Kidney (tissue), 14 donors: Measurements from ENCODE around the gene HEXIM2. TPM values are rescaled to one million over a fixed set of nuclear protein-coding genes. Genes with fewer than 3 reads are reported as not detected.

Experiments used
- DNase-seq, 5 donors: peaks; one replicate each; pipeline ENCODE4 v3.0.0-alpha.2; 2013 to 2020
- FAIRE-seq: peaks from 2 replicates; lab custom pipeline; 2012; peaks lifted over from hg19 to GRCh38; lab: Jason Lieb, UNC
- H3K27ac ChIP-seq, 2 donors: one replicate each; pipeline ENCODE4 v1.7.0; 2013; ENCODE audit warnings: low read depth in 2 of 2, low read length in 2 of 2, inconsistent platforms in 1 of 2
- H3K27me3 ChIP-seq: one replicate; pipeline ENCODE4 v1.7.1; 2013; ENCODE audit warnings: low read length, inconsistent platforms; ENCODE audit not compliant: control insufficient read depth, insufficient read depth
- H3K36me3 ChIP-seq, 3 donors: one replicate each; pipeline versions ENCODE4 v1.7.0 to v1.7.1; 2013; ENCODE audit warnings: low read length in 3 of 3, control low read depth in 1 of 3, inconsistent platforms in 1 of 3; ENCODE audit not compliant: insufficient read depth in 3 of 3, control insufficient read depth in 2 of 3
- H3K4me1 ChIP-seq, 3 donors: one replicate each; pipeline versions ENCODE4 v1.7.0 to v1.7.1; 2013; ENCODE audit warnings: low read length in 3 of 3, inconsistent platforms in 1 of 3, low read depth in 1 of 3; ENCODE audit not compliant: control insufficient read depth in 2 of 3, insufficient read depth in 2 of 3
- H3K4me3 ChIP-seq, 3 donors: one replicate each; pipeline versions ENCODE4 v1.7.0 to v1.8.1; 2013; ENCODE audit warnings: low read length in 3 of 3, control low read depth in 1 of 3, inconsistent platforms in 1 of 3
- H3K9ac ChIP-seq, 3 donors: one replicate each; pipeline versions ENCODE4 v1.7.0 to v1.7.1; 2013; ENCODE audit warnings: low read length in 3 of 3, control low read depth in 1 of 3, inconsistent platforms in 1 of 3
- H3K9me3 ChIP-seq, 3 donors: one replicate each; pipeline versions ENCODE4 v1.7.0 to v1.7.1; 2013; ENCODE audit warnings: low read length in 3 of 3, control low read depth in 1 of 3, inconsistent platforms in 1 of 3; ENCODE audit not compliant: control insufficient read depth in 2 of 3, insufficient read depth in 1 of 3
- CTCF ChIP-seq: IDR thresholded peaks from 3 replicates; pipeline ENCODE4 v1.5.1; 2012; ENCODE audit warnings: mild to moderate bottlenecking, moderate library complexity, borderline replicate concordance; ENCODE audit not compliant: insufficient read depth; ENCODE audit errors: extremely low read depth
- intact Hi-C: fragments of 100-400 bp; cut with DNase I; formaldehyde crosslinking; loops from one replicate; pipeline ENCODE4 v1.11.1; 2022
- polyA plus RNA-seq: library from polyadenylated mRNA; stranded (reverse); fragments of 350-450 nt; fragmentation: Illumina TruSeq; extraction: RNeasy Lipid Tissue Mini Kit (QIAGEN cat#74804); gene quantifications from one replicate; pipeline ENCODE4 v1.2.3, GENCODE V29; 2014; ENCODE audit warnings: low read depth, low replicate concordance; ENCODE audit not compliant: insufficient read depth
- total RNA-seq: library from RNA; stranded (reverse); fragmentation: NEBNext Ultra II Directional; extraction: Animal tissue kit (Norgen Biotek cat#: 25700); gene quantifications from one replicate; pipeline ENCODE4 v1.2.1, GENCODE V29; 2021
- donor health status: control.
- donor health status: control.
- donor health status: control.
- donor health status: control.
- donor health status: control.
- donor health status: DM: yes; HTN: yes; CAD: no.
- donor health status: Normal renal cell carcinoma (clear cell type).

Gene HEXIM2
- total and polyA plus RNA-seq, 2 donors from 2014 or later: 6.2 to 29.1 TPM

GRCh38 chr17:45145035-45145389 is 16.7 kb upstream of the HEXIM2 start:
- Histone ChIP-seq H3K27ac (peak overlapping the region in 1 of 2 donors; percentile 93), H3K4me1 (peaks cover 2 to 14% (median 12%) of the 10 kb centered on the region in 3 donors), H3K9ac (no peak overlapping the region), H3K27me3 (no peaks in the 10 kb centered on the region), H3K4me3 (no peak overlapping the region), H3K9me3 (no peaks in the 10 kb centered on the region), H3K36me3 (no peaks in the 10 kb centered on the region)
- FAIRE-seq (no peak), DNase-seq (peak in 1 of 5 donors; percentile 79)
- no peak for TF ChIP-seq CTCF
- intact Hi-C loops: no loop called here

GRCh38 chr17:45146166-45146565 is 15.5 kb upstream of the HEXIM2 start:
- no peak for TF ChIP-seq CTCF
- intact Hi-C loops: no loop called here
- DNase-seq (peak in 1 of 5 donors; percentile 80), FAIRE-seq (no peak)
- Histone ChIP-seq H3K27ac (peak overlapping the region; percentile 96 to 100), H3K9me3 (no peaks in the 10 kb centered on the region), H3K4me1 (peaks cover 2 to 19% (median 14%) of the 10 kb centered on the region in 3 donors), H3K9ac (peak overlapping the region in 1 of 3 donors; percentile 87), H3K4me3 (peak overlapping the region in 1 of 3 donors; percentile 69), H3K27me3 (no peaks in the 10 kb centered on the region), H3K36me3 (no peaks in the 10 kb centered on the region)

- Histone ChIP-seq H3K4me3 (peak overlapping the region in 2 of 3 donors; percentile 69 to 80), H3K27me3 (no peaks in the 10 kb centered on the region), H3K27ac (peak overlapping the region; percentile 96 to 100), H3K9me3 (no peaks in the 10 kb centered on the region), H3K4me1 (peaks cover 2 to 23% (median 17%) of the 10 kb centered on the region in 3 donors), H3K36me3 (no peaks in the 10 kb centered on the region), H3K9ac (peak overlapping the region in 2 of 3 donors; percentile 68 to 87)
- TF ChIP-seq CTCF: no peak
- DNase-seq (no peak), FAIRE-seq (no peak)
- intact Hi-C loops: no loop called here
Measured at GRCh38 chr17:45146592-45146889, 15.1 kb upstream of the HEXIM2 start.
